Central memory CD4-positive, alpha-beta T cell (primary cell): ENCODE results near the gene PLEKHF1.

Experiments
- DNase-seq: peaks from one replicate; pipeline ENCODE4 v3.0.0; 2022

PLEKHF1 gene

GRCh38 chr19:29679598-29680210, 14.4 kb downstream of the PLEKHF1 start:
- no peak for DNase-seq

- peak; percentile 88 for DNase-seq
These were observed 15.2 kb downstream of the PLEKHF1 start for GRCh38 chr19:29680447-29680846.

- no peak for DNase-seq
These were observed 15.7 kb downstream of the PLEKHF1 start for GRCh38 chr19:29680937-29681336.

GRCh38 chr19:29681422-29682235, 16.4 kb downstream of the PLEKHF1 start:
- no peak for DNase-seq

GRCh38 chr19:29682236-29682895, 17.1 kb downstream of the PLEKHF1 start:
- DNase-seq: no peak

GRCh38 chr19:29683009-29683408, 17.7 kb downstream of the PLEKHF1 start:
- DNase-seq: no peak

- no peak for DNase-seq
These were observed 20.1 kb downstream of the PLEKHF1 start for GRCh38 chr19:29685326-29685725.

GRCh38 chr19:29686285-29686805, 21.1 kb downstream of the PLEKHF1 start:
- DNase-seq: no peak

GRCh38 chr19:29687244-29687896, 22.1 kb downstream of the PLEKHF1 start:
- DNase-seq: no peak

- DNase-seq: no peak
These were observed 22.9 kb downstream of the PLEKHF1 start for GRCh38 chr19:29687897-29688728.

GRCh38 chr19:29690842-29691241, 25.6 kb downstream of the PLEKHF1 start:
- peak; percentile 67 for DNase-seq

- DNase-seq: no peak
These were observed 28.9 kb downstream of the PLEKHF1 start for GRCh38 chr19:29694161-29694560.

GRCh38 chr19:29694669-29695627, 29.7 kb downstream of the PLEKHF1 start:
- DNase-seq: peak; percentile 76

- DNase-seq: no peak
These were observed 30.7 kb downstream of the PLEKHF1 start for GRCh38 chr19:29695765-29696564.

GRCh38 chr19:29696565-29696846, 31.2 kb downstream of the PLEKHF1 start:
- no peak for DNase-seq

GRCh38 chr19:29697523-29698261, 32.4 kb downstream of the PLEKHF1 start:
- DNase-seq: no peak

- DNase-seq: no peak
These were observed 34.6 kb downstream of the PLEKHF1 start for GRCh38 chr19:29699861-29700260.

GRCh38 chr19:29700498-29700897, 35.2 kb downstream of the PLEKHF1 start:
- no peak for DNase-seq

- no peak for DNase-seq
These were observed 37.1 kb downstream of the PLEKHF1 start for GRCh38 chr19:29702161-29702962.
